HG02642 (cell line): ENCODE measurements around the gene CACNA1C.
"Not testable (repeated sequence)": the region's sequence is repeated elsewhere in the genome, so short reads cannot be mapped to it uniquely, and the experiment has no call there.

Experiments used
- ATAC-seq: cut with Tn5 transposase; IDR thresholded peaks from one replicate; pipeline ENCODE4 v1.9.1; 2021; ENCODE audit warnings: mild to moderate bottlenecking; ENCODE audit not compliant: unreplicated experiment, poor library complexity

The CACNA1C gene

DNA sequence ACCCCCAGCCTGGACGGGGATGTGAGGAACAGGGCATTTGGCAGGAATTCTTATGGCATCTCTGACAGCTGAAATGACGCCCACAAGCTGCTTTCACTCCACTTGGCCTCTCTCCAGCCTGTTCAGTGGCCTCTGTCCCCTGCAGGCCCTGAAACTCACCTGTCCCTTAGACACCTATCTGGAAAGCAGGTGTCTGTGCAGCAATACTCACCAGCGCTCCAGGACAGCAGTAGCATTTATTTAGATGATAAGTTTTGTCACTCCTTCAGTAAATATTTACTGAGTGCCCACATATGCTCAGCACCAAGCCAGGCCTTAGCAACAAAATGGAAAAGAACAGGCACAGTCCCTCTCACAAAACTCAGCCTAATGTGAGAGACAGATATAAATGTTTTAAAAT, 430.9 kb downstream of the CACNA1C start:
- ATAC-seq: no peak

DNA sequence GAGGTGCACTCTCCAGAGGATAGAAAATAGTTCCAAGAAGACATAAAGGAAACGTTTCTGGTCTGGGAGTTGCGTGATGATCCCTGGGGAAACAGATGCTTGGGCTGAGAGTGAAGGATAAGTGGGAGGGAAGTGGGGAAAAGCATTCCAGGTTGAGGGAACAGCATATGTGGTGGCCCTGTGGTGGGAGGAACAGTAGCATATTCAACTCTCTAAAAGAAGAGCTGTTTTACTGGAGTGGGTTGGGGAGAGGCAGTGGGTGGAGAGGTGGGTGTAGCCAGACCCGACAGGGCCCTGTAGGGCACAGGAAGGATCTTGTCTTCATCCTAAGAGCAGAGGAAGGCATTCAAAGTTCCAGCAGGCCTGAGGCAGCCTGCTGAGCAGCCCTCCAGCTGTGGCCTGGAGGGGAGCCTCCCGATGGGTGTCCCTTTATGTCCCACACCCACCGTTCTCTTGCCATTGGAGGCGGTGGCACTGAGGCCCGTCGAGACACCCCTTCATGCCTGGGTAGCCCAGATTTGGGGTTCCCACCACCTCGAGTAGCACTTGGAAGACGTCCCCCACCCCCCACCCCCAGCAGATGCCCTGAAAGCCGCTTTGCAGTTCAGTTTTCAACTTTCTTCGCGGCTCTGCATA, 431.5 kb downstream of the CACNA1C start:
- ATAC-seq: no peak

DNA sequence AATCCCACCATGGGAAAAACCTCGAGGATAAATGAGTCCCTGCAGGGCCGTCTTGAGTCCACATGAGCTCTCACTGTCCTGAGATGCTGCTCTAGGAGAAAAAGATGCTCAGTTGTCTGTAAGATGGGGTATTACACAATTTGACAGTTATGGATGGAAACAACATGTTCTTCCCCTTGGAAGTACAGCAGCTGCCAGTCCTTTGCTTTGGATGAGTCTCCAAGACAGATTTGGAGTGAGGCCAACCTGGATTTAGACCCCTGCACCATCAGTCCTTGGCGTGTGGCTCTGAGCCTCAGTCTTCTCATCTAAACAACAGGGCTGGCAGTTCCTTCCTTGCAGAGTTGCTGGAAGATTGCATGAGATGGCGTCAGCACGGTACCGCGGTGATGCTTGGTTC, 432.9 kb downstream of the CACNA1C start:
- ATAC-seq: no peak

GRCh38 chr12:2486796-2487195, 434.0 kb downstream of the CACNA1C start:
- no peak for ATAC-seq

DNA sequence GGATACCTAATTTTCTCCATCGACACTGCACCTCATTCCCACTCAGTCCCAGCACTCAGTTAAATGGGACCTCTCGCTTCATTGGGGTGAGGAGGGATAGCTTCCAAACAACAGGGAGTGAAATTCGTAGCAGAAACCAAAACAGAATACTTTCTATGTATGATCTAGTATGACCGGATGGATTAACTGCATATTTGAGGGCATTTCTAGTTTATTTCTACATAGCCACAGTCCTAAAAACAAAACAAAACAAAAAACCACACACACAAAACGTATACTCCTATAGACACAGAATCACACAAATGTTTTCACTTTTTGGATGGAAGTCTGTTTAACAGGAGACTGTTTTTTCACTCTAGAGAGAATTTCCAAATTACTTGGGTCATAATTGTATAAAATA, 434.5 kb downstream of the CACNA1C start:
- ATAC-seq: no peak

GRCh38 chr12:2488131-2488530, 435.3 kb downstream of the CACNA1C start:
- ATAC-seq: no peak

- no peak for ATAC-seq
Observed at GRCh38 chr12:2488596-2488995, 435.8 kb downstream of the CACNA1C start.

GRCh38 chr12:2489275-2489674, 436.5 kb downstream of the CACNA1C start:
- no peak for ATAC-seq

DNA sequence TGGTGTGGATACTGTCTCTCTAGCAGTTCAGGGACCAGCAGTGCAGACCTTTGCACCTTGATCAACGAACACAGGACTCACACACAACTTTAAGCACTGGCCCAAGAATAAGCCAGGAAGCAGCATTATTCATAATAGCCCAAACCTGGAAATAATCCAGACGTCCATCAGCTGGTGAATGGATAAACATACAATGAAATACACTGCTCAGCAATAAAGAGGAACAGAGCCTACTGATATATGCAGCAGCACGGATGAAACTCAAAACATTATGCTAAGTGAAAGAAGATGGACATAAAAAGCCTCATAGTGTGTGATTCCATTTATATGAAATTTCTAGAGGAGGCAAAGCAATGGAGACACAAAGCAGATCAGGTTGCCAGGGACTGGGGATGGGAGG, 438.0 kb downstream of the CACNA1C start:
- no peak for ATAC-seq

DNA sequence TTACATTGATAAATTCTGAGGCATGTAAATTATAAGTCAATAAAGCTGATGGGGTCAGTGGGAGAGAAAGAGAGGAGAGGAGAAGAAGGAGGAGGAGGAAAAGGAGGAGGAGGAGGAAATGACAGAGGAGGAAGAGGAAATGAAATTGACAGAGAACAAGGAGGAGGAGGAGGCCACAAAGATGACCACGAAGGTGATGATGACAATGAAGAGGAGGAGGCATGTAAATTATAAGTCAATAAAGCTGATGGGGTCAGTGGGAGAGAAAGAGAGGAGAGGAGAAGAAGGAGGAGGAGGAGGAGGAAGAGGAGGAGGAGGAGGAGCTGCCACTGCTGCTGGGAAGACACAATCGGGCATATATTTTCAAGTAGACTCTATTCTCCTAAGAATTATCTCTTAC, 438.6 kb downstream of the CACNA1C start:
- not testable (repeated sequence) for ATAC-seq

DNA sequence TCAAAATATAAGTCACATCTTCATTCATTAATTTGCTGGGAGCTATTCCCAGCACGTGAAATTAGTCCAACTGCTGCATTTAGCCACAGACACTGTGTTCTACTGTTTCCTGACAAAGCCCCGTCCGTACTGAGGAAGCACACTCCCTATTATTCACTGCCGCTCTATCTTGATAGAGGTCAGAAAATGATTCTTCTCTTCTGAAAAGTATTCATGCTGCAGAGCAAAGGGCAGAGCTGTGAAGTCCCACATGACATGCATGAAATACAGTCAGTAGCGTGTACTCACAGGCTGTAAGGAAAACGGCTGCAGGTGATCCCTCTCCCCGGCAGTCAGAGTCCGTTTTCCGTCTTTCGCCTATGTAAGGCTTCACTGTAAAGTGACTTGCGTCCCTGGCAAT, 439.4 kb downstream of the CACNA1C start:
- no peak for ATAC-seq

DNA sequence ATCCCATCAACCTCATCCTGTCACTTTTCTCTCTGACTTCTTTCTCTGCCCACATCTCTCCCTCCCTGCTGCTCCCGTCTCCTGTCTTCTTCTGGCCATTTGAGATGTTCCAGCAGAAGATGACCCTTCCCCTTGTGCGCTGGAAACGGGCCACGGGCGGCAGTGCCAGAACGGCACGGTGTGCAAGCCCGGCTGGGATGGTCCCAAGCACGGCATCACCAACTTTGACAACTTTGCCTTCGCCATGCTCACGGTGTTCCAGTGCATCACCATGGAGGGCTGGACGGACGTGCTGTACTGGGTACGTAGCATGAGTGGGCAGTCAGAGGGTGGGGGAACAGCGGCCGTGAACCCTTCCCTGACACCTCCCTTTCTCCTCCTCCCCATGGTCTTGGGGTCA, 440.3 kb downstream of the CACNA1C start:
- no peak for ATAC-seq

DNA sequence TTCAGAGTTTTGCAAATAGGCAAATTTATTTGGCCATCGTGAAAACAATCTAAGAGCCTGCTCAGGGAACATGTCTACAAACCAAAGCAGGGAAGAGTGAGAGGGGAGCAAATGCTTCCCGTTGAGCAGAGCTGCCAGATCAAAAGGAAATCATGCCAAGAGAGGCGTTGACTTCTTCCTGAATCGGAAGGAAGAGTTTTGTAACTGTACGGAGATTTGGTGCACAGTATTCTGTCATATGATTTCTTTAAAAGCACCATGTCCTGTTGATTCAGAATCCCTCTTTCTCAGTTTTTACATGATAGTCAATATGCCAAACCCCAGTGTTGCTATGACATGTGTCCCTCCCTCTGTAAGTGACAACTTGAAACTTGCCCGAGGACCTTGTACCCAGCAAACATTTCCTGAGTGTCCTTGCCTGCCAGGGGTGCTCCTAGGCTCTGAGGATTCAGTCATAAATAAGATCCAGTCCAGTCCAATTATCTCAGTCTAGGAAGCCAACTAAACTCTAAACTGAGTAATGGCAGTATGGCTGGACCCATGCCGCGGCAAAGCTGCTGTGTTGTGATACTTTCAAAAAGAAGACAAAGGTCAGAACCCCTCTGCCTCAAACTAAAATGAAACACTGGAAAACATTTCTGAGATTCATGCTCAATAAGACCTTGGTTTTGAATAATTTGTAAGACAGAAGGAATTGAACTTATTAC, 441.9 kb downstream of the CACNA1C start:
- ATAC-seq: no peak

DNA sequence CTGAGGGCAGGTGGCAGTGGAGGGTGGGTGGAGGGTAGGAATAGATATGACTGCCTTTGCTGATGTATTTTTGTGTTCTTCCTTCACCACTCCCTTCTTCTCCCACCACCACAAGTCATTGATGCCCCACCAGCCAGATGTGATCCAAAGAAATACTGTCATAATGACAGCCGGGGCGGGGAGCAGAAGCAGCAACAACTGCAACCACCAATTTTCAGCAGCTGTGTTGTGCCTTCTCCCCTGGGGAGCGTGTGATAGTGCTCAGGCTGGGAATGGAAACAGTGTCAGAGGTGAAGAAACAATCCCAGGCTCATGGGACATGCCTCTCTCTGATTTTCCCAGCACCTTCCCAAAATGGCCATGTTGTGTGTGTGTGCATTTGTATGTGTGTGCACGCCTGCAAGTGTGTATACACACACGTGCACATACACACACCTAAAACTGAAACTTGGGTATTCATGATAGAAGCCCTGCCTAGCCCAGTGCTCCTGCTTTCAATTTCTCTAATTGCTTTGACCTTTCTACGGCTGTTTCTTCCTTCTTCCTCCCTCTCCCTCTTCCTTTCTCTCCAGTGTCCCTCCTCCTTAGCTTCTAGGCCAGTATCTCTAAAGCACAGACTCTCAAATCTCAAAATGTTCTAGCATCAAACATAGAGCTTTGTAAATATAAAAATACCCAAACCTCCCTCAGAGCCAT, 442.8 kb downstream of the CACNA1C start:
- ATAC-seq: no peak

DNA sequence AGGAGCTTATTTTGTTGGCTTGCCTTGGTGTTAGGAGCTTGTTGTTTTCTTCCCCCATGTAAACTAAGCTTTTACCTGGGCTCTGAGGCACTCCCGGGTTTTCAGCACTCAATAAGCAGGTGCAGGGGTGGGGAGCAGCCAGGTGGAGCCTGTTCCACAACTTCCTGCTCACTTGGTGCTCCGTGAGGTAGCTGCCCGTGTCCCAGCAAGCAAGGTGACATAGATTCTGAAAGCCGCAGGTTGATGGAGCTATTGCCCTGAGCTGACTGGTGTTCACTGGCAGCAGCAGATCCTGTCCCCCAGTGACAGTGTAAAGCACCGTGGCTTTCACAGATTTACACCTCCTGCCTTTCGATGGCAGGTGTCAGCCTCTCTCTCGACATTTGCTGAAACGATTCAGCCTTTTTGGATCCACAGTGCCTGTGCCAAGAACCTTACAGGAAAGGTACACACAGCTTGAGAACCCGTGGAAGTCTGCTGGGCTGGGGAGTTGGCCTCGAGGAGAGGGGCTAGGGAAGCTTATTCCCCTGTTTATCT, 446.2 kb downstream of the CACNA1C start:
- no peak for ATAC-seq

GRCh38 chr12:2501464-2502191, 448.8 kb downstream of the CACNA1C start:
- no peak for ATAC-seq

- ATAC-seq: no peak
Observed at GRCh38 chr12:2503036-2503435, 450.2 kb downstream of the CACNA1C start.

- no peak for ATAC-seq
Observed at GRCh38 chr12:2503762-2504161, 451.0 kb downstream of the CACNA1C start.

- no peak for ATAC-seq
Observed at GRCh38 chr12:2504577-2504976, 451.8 kb downstream of the CACNA1C start.

DNA sequence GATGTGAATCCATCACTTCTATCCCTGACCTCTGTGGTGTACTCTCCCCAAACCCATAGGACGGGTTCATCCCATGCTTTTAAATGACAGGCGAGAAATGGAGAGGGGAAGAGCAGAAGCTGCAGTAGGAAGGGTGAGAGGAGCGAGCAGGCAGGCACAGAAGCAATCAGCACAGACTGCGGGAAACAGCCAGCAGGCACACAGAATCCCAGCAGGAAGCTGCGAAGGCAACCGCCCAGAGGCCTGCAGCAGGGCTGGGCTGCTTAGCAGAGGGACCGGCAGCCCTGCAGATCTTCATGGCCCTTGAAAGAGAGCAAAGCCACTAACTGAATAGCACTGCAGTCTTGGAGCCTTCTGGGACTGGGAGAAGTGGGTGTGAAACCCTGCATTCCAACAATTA, 455.0 kb downstream of the CACNA1C start:
- no peak for ATAC-seq

DNA sequence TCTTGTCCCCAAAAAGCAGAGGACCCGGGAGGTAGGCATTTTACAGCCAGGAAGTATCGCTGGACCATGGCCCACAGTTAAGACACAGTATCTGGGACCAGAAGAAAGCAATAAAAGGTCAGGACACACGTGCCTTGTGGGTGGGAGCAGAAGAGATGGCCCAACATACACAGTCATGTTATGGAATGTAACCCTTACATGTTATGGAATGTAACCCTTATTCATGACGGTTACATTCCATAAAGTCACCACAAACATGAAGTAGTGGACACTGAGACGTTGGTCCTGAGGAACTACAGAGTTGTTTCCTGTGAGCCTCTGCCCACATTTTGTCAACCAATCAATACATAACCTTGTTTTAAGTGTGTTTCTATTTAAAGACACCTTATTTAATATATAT, 456.4 kb downstream of the CACNA1C start:
- ATAC-seq: no peak
